Endothelial cell of umbilical vein (primary cell): Measurements from ENCODE around the gene MYOZ3. TPM values are rescaled to one million over a fixed set of nuclear protein-coding genes. Genes with fewer than 3 reads are reported as not detected.

Experiments
- BruUV-seq: library from RNA; stranded (reverse); fragments of 400-500 nt; replicated peaks from 2 replicates; lab custom pipeline; 2021; lab: Mats Ljungman, UMichigan
- CTCF ChIA-PET: fragments of 300-600, 350-600 bp; sonication (Branson Sonifier 250); formaldehyde crosslinking; loops from one replicate; lab custom pipeline; 2021; ENCODE audit warnings: antibody characterized with exemption, inconsistent platforms; lab: Charles Lee
- POLR2A ChIA-PET: fragments of 300-600, 350-600 bp; sonication (Branson Sonifier 250); formaldehyde crosslinking; loops from one replicate; lab custom pipeline; 2021; ENCODE audit warnings: antibody characterized with exemption, inconsistent platforms; lab: Charles Lee
- DNase-seq: peaks from one replicate; pipeline ENCODE4 v3.0.0-alpha.2; 2011; ENCODE audit warnings: low read depth, low spot score
- FAIRE-seq: peaks from 2 replicates; lab custom pipeline; 2011; peaks lifted over from hg19 to GRCh38; lab: Jason Lieb, UNC
- H2AFZ ChIP-seq: 2 replicates; pipeline ENCODE4 v1.6.0; 2012; ENCODE audit warnings: low read depth, low read length, control low read depth, inconsistent platforms
- H3K27ac ChIP-seq: 2 replicates; pipeline ENCODE4 v1.5.1; 2011; ENCODE audit warnings: low read depth, mild to moderate bottlenecking, control low read depth, low read length, moderate library complexity; ENCODE audit not compliant: insufficient read depth
- H3K27me3 ChIP-seq, 2 experiments: 2 replicates each; pipeline versions ENCODE4 v1.6.0 to v1.6.1; 2011; ENCODE audit warnings: low read length in 2 of 2, mixed read lengths in 1 of 2; ENCODE audit not compliant: control insufficient read depth in 2 of 2, insufficient read depth in 2 of 2
- H3K36me3 ChIP-seq, 2 experiments: 2 replicates in 1 of 2; 3 replicates in 1 of 2; pipeline ENCODE4 v1.5.1; 2011; ENCODE audit warnings: low read length in 2 of 2, mild to moderate bottlenecking in 1 of 2, moderate library complexity in 1 of 2; ENCODE audit not compliant: control insufficient read depth in 2 of 2, insufficient read depth in 2 of 2; ENCODE audit errors: extremely low read depth in 1 of 2
- H3K4me1 ChIP-seq: 3 replicates; pipeline ENCODE4 v1.5.1; 2011; ENCODE audit warnings: mild to moderate bottlenecking, low read length; ENCODE audit not compliant: control insufficient read depth, insufficient read depth; ENCODE audit errors: extremely low read depth
- H3K4me2 ChIP-seq: 2 replicates; pipeline ENCODE4 v1.6.1; 2011; ENCODE audit warnings: low read length, control low read depth, mixed read lengths; ENCODE audit not compliant: insufficient read depth
- H3K4me3 ChIP-seq, 3 experiments: fragments of 200-600 bp in 1 of 3; sonication (generic), shearing (Covaris generic) in 1 of 3; replicated peaks in 1 of 3; 2 replicates each; pipeline ENCODE4 v1.5.1; 2011 to 2016; ENCODE audit warnings: control low read depth in 3 of 3, low read length in 3 of 3, mild to moderate bottlenecking in 2 of 3, inconsistent platforms in 1 of 3, low read depth in 1 of 3, moderate library complexity in 1 of 3; ENCODE audit not compliant: insufficient read depth in 1 of 3
- H3K79me2 ChIP-seq: 2 replicates; pipeline ENCODE4 v1.6.0; 2012; ENCODE audit warnings: low read length, inconsistent platforms; ENCODE audit not compliant: control insufficient read depth, insufficient read depth
- H3K9ac ChIP-seq: replicated peaks from 2 replicates; pipeline ENCODE3; 2011; ENCODE audit warnings: low read length, control low read depth; ENCODE audit not compliant: insufficient read depth; ENCODE audit errors: extremely low read depth
- H3K9me1 ChIP-seq: replicated peaks from 3 replicates; pipeline ENCODE4 v1.6.0; 2011; ENCODE audit warnings: mild to moderate bottlenecking, low read length; ENCODE audit not compliant: control insufficient read depth, insufficient read depth; ENCODE audit errors: extremely low read depth
- H3K9me3 ChIP-seq: replicated peaks from 2 replicates; pipeline ENCODE4 v1.5.1; 2012; ENCODE audit warnings: low read length, inconsistent platforms; ENCODE audit not compliant: control insufficient read depth, insufficient read depth
- H4K20me1 ChIP-seq: replicated peaks from 2 replicates; pipeline ENCODE3; 2011; ENCODE audit warnings: mild to moderate bottlenecking, low read length; ENCODE audit not compliant: control insufficient read depth, insufficient read depth; ENCODE audit errors: extremely low read depth
- CTCF ChIP-seq, 2 donors: IDR thresholded peaks; 1 replicate in 1 of 2; 2 replicates in 1 of 2; pipeline ENCODE4 v1.5.1; 2011; ENCODE audit warnings: low read length in 2 of 2, mild to moderate bottlenecking in 2 of 2, moderate library complexity in 2 of 2, control low read depth in 1 of 2, inconsistent platforms in 1 of 2, low read depth in 1 of 2; ENCODE audit not compliant: insufficient read depth in 1 of 2; ENCODE audit errors: extremely low read depth in 1 of 2
- EZH2 ChIP-seq: IDR thresholded peaks from 2 replicates; pipeline ENCODE4 v1.6.1; 2012; ENCODE audit warnings: borderline replicate concordance, low read depth, mild to moderate bottlenecking, moderate library complexity, low read length, inconsistent platforms; ENCODE audit not compliant: severe bottlenecking
- GATA2 ChIP-seq: IDR thresholded peaks from 2 replicates; pipeline ENCODE4 v1.7.0; 2011; ENCODE audit warnings: low read depth, mild to moderate bottlenecking, moderate library complexity, mixed read lengths, low read length; ENCODE audit not compliant: insufficient read length, insufficient read depth
- JUN ChIP-seq: IDR thresholded peaks from 2 replicates; pipeline ENCODE4 v1.6.1; 2011; ENCODE audit warnings: borderline replicate concordance, low read depth; ENCODE audit not compliant: insufficient read length, insufficient read depth
- MAX ChIP-seq: IDR thresholded peaks from 2 replicates; pipeline ENCODE4 v1.6.1; 2011; ENCODE audit not compliant: insufficient read depth, insufficient read length
- MYC ChIP-seq: IDR thresholded peaks from one replicate; pipeline ENCODE4 v1.6.1; 2011; ENCODE audit warnings: mild to moderate bottlenecking, low read depth, low read length
- POLR2A ChIP-seq: IDR thresholded peaks from 2 replicates; pipeline ENCODE4 v1.6.1; 2012; ENCODE audit warnings: low read depth, mild to moderate bottlenecking, control low read depth, low read length
- POLR2AphosphoS5 ChIP-seq: IDR thresholded peaks from 2 replicates; pipeline ENCODE4 v1.6.1; 2012; ENCODE audit warnings: low read depth, mild to moderate bottlenecking, control low read depth, low read length, moderate library complexity; ENCODE audit not compliant: insufficient read depth
- dilution Hi-C: fragments of 300-500 bp; cut with MboI; formaldehyde crosslinking; loops from one replicate; pipeline ENCODE4 v1.15.0; 2019; ENCODE audit warnings: low sequenced_read_pairs; ENCODE audit not compliant: extremely low pct_ligation_motif_present
- intact Hi-C: fragments of 100-400 bp; cut with micrococcal nuclease; formaldehyde crosslinking; loops from one replicate; pipeline ENCODE4 v1.10.0; 2022
- polyA plus RNA-seq, 4 experiments: library from polyadenylated mRNA; depleted of rRNA in 3 of 4; stranded (reverse) in 3 of 4; unstranded in 1 of 4; fragments of >200 nt; gene quantifications; 2 replicates each; pipeline versions ENCODE4 v1.2.1 to v1.2.3, GENCODE V29; 2011 to 2012; ENCODE audit warnings: missing spikeins in 1 of 4
- total RNA-seq: library from RNA; stranded (reverse); gene quantifications from 2 replicates; pipeline ENCODE4 v1.2.3, GENCODE V29; 2021

The MYOZ3 gene
- total and polyA plus RNA-seq, 2 donors (not counting 3 experiments of a cell fraction or from before 2014, with no cell fraction given): 0.43 to 1.1 TPM

GRCh38 chr5:150689120-150689519 is 28.1 kb downstream of the MYOZ3 start:
- ChIA-PET POLR2A (no interaction called here), CTCF (interaction anchor here (1.7 kb wide), 1 partner anchor 11 kb away, joined by 8 read pairs; the partner anchor contains the start of gene RBM22)
- Histone ChIP-seq H3K9me1 (no peaks in the 10 kb centered on the region), H3K9me3 (no peaks in the 10 kb centered on the region), H4K20me1 (no peaks in the 10 kb centered on the region), H3K27ac (no peak overlapping the region), H2AFZ (no peak overlapping the region), H3K36me3 (peaks cover 19 to 21% of the 10 kb centered on the region in 2 experiments), H3K27me3 (no peaks in the 10 kb centered on the region), H3K4me2 (no peak overlapping the region), H3K4me3 (no peak overlapping the region), H3K9ac (no peak overlapping the region), H3K79me2 (no peaks in the 10 kb centered on the region), H3K4me1 (no peaks in the 10 kb centered on the region)
- DNase-seq (no peak), FAIRE-seq (no peak)
- TF ChIP-seq MAX (no peak), POLR2AphosphoS5 (no peak), CTCF (IDR thresholded peaks at IDR 0.05; ENCODE audit: extremely low read depth in 1 of 2, insufficient read depth in 1 of 2, low read depth in 1 of 2, low read length in 2 of 2) (no peak), EZH2 (no peak), GATA2 (no peak), POLR2A (no peak), MYC (no peak), JUN (no peak)
- intact Hi-C loops (no loop called here), dilution Hi-C loops (no loop called here)
- no TSS peak for BruUV-seq
